Tibial artery (tissue), 4 donors: ENCODE results near the gene SP2.
"Not testable (repeated sequence)": the region's sequence is repeated elsewhere in the genome, so short reads cannot be mapped to it uniquely, and the experiment has no call there.

Experiments
- DNase-seq, 2 donors: peaks; one replicate each; pipeline ENCODE4 v3.0.0-alpha.2; 2019
- H3K27ac ChIP-seq, 2 donors: fragments of 200-600 bp; sonication (generic) in 1 of 2; 1 replicate in 1 of 2; 2 replicates in 1 of 2; pipeline ENCODE4 v1.5.1; 2018 to 2019; ENCODE audit warnings: mild to moderate bottlenecking in 1 of 2
- H3K27me3 ChIP-seq, 2 donors: fragments of 200-600 bp; sonication (generic) in 1 of 2; one replicate each; pipeline versions ENCODE4 v1.5.1 to v1.6.0; 2016 to 2019
- H3K36me3 ChIP-seq, 3 donors: fragments of 200-600 bp; sonication (generic) in 2 of 3; one replicate each; pipeline ENCODE4 v1.5.1; 2016 to 2019; ENCODE audit warnings: mild to moderate bottlenecking in 2 of 3
- H3K4me1 ChIP-seq, 4 donors: fragments of 200-600 bp; sonication (generic) in 2 of 4; 1 replicate in 3 of 4; 2 replicates in 1 of 4; pipeline ENCODE4 v1.5.1; 2016 to 2019
- H3K4me3 ChIP-seq, 2 donors: fragments of 200-600 bp; sonication (generic) in 1 of 2; 1 replicate in 1 of 2; 2 replicates in 1 of 2; pipeline ENCODE4 v1.5.1; 2018 to 2019; ENCODE audit warnings: mild to moderate bottlenecking in 2 of 2
- H3K9me3 ChIP-seq, 3 donors: fragments of 200-600 bp; sonication (generic) in 1 of 3; one replicate each; pipeline ENCODE4 v1.5.1; 2016 to 2019
- CTCF ChIP-seq, 2 experiments: fragments of 200-600 bp in 1 of 2; fragments of 450-650 bp in 1 of 2; IDR thresholded peaks; one replicate each; pipeline ENCODE4 v1.5.1; 2017 to 2019; ENCODE audit warnings: antibody characterized with exemption in 2 of 2, mild to moderate bottlenecking in 1 of 2, moderate library complexity in 1 of 2
- intact Hi-C: fragments of 100-400 bp; cut with DNase I; formaldehyde crosslinking; loops from one replicate; pipeline ENCODE4 v1.15.0; 2023; ENCODE audit warnings: low total_unique reads

Gene SP2

GRCh38 chr17:47918991-47919390 lies 23.0 kb downstream of the SP2 start:
- Histone ChIP-seq H3K4me1 (peaks cover 0 to 41% (median 6%) of the 10 kb centered on the region in 4 donors), H3K36me3 (peaks cover 10 to 42% (median 32%) of the 10 kb centered on the region in 3 donors), H3K27me3 (no peaks in the 10 kb centered on the region), H3K9me3 (no peaks in the 10 kb centered on the region), H3K4me3 (no peak overlapping the region), H3K27ac (no peak overlapping the region)
- intact Hi-C loops = no loop called here
- no peak for TF ChIP-seq CTCF (IDR thresholded peaks at IDR 0.05)
- no peak for DNase-seq

- DNase-seq, H3K27ac ChIP-seq, H3K27me3 ChIP-seq, intact Hi-C loops, H3K9me3 ChIP-seq, H3K4me3 ChIP-seq: not testable (repeated sequence)
- Histone ChIP-seq H3K36me3 (peaks cover 19 to 51% (median 41%) of the 10 kb centered on the region in 3 donors), H3K4me1 (peaks cover 0 to 32% (median 6%) of the 10 kb centered on the region in 4 donors)
These were observed 23.9 kb downstream of the SP2 start for GRCh38 chr17:47919889-47920288.

- TF ChIP-seq CTCF (IDR thresholded peaks at IDR 0.05) = no peak
- no peak overlapping the region for H3K27ac ChIP-seq
- no peaks in the 10 kb centered on the region for H3K27me3 ChIP-seq
- peaks cover 32 to 72% (median 69%) of the 10 kb centered on the region in 3 donors for H3K36me3 ChIP-seq
- no peaks in the 10 kb centered on the region for H3K9me3 ChIP-seq
- H3K4me3 ChIP-seq = no peak overlapping the region
- no peak for DNase-seq
- peaks cover 0 to 17% (median 0%) of the 10 kb centered on the region in 4 donors for H3K4me1 ChIP-seq
- intact Hi-C loops = no loop called here
These were observed 29.0 kb downstream of the SP2 start for GRCh38 chr17:47924785-47925677.

- DNase-seq = no peak
- Histone ChIP-seq H3K27me3 (no peaks in the 10 kb centered on the region), H3K36me3 (peaks cover 32 to 74% (median 69%) of the 10 kb centered on the region in 3 donors), H3K4me1 (peaks cover 0 to 21% (median 0%) of the 10 kb centered on the region in 4 donors), H3K4me3 (no peak overlapping the region), H3K9me3 (no peaks in the 10 kb centered on the region), H3K27ac (no peak overlapping the region)
- no peak for TF ChIP-seq CTCF (IDR thresholded peaks at IDR 0.05)
- intact Hi-C loops = no loop called here
These were observed 29.6 kb downstream of the SP2 start for GRCh38 chr17:47925678-47925988.

GRCh38 chr17:47927821-47928400 lies 31.9 kb downstream of the SP2 start:
- no peak overlapping the region for H3K4me3 ChIP-seq
- H3K36me3 ChIP-seq = peaks cover 32 to 73% (median 66%) of the 10 kb centered on the region in 3 donors
- DNase-seq = no peak
- H3K4me1 ChIP-seq = peaks cover 0 to 21% (median 0%) of the 10 kb centered on the region in 4 donors
- no peak for TF ChIP-seq CTCF (IDR thresholded peaks at IDR 0.05)
- H3K27ac ChIP-seq = no peak overlapping the region
- no peaks in the 10 kb centered on the region for H3K27me3 ChIP-seq
- intact Hi-C loops = no loop called here
- no peaks in the 10 kb centered on the region for H3K9me3 ChIP-seq

GRCh38 chr17:47928415-47928814 lies 32.4 kb downstream of the SP2 start:
- no peak for DNase-seq
- Histone ChIP-seq H3K27me3 (no peaks in the 10 kb centered on the region), H3K9me3 (no peaks in the 10 kb centered on the region), H3K36me3 (peaks cover 27 to 73% (median 61%) of the 10 kb centered on the region in 3 donors), H3K27ac (no peak overlapping the region), H3K4me3 (no peak overlapping the region), H3K4me1 (peaks cover 0 to 21% (median 0%) of the 10 kb centered on the region in 4 donors)
- TF ChIP-seq CTCF (IDR thresholded peaks at IDR 0.05) = no peak
- intact Hi-C loops = no loop called here
